Measurements from ENCODE around the gene HGD. TPM values are rescaled to one million over a fixed set of nuclear protein-coding genes. Genes with fewer than 3 reads are reported as not detected.
A peak's percentile ranks its signal among the peaks of the same experiment; 100 is the strongest.

Gene HGD
- total RNA-seq, 1 donor = under 0.01 TPM

- H3K9me3 ChIP-seq (ENCODE audit: low read depth, low read length) = no peaks in the 10 kb centered on the region
- no peak for TF ChIP-seq CTCF (IDR thresholded peaks at IDR 0.05; ENCODE audit: extremely low read depth, low read depth, low read length)
Observed at GRCh38 chr3:120604382-120604781, 77.7 kb downstream of the HGD start.

GRCh38 chr3:120602682-120603081 lies 79.4 kb downstream of the HGD start:
- Histone ChIP-seq H3K36me3 (ENCODE audit: insufficient read depth, low read length) (peaks cover 31% of the 10 kb centered on the region), H4K20me1 (ENCODE audit: insufficient read depth, low read length) (no peaks in the 10 kb centered on the region), H3K27ac (ENCODE audit: low read depth, low read length) (no peak overlapping the region), H3K4me1 (ENCODE audit: insufficient read depth, low read length) (no peaks in the 10 kb centered on the region), H3K4me3 (ENCODE audit: insufficient read depth, low read length) (no peak overlapping the region), H3K79me2 (ENCODE audit: insufficient read depth, low read length) (peaks cover 18% of the 10 kb centered on the region), H3K4me2 (ENCODE audit: insufficient read depth, low read length) (no peak overlapping the region), H2AFZ (ENCODE audit: low read length) (no peak overlapping the region), H3K27me3 (ENCODE audit: insufficient read depth, low read length) (no peaks in the 10 kb centered on the region), H3K9me3 (ENCODE audit: low read depth, low read length) (no peaks in the 10 kb centered on the region)
- no peak for DNase-seq (ENCODE audit: insufficient read length, low spot score, missing footprints)
- no peak for TF ChIP-seq CTCF (IDR thresholded peaks at IDR 0.05; ENCODE audit: extremely low read depth, low read depth, low read length)

More at GRCh38 chr3:120604382-120604781, 77.7 kb downstream of the HGD start:
- Histone ChIP-seq H3K27me3 (ENCODE audit: insufficient read depth, low read length) (no peaks in the 10 kb centered on the region), H2AFZ (ENCODE audit: low read length) (no peak overlapping the region), H3K79me2 (ENCODE audit: insufficient read depth, low read length) (peaks cover 2% of the 10 kb centered on the region), H3K4me2 (ENCODE audit: insufficient read depth, low read length) (no peak overlapping the region), H3K36me3 (ENCODE audit: insufficient read depth, low read length) (peaks cover 22% of the 10 kb centered on the region), H3K4me1 (ENCODE audit: insufficient read depth, low read length) (no peaks in the 10 kb centered on the region), H3K27ac (ENCODE audit: low read depth, low read length) (no peak overlapping the region), H4K20me1 (ENCODE audit: insufficient read depth, low read length) (no peaks in the 10 kb centered on the region), H3K4me3 (ENCODE audit: insufficient read depth, low read length) (no peak overlapping the region)
- DNase-seq (ENCODE audit: insufficient read length, low spot score, missing footprints) = no peak

GRCh38 chr3:120601554-120601953 lies 80.5 kb downstream of the HGD start:
- Histone ChIP-seq H3K4me3 (ENCODE audit: insufficient read depth, low read length) (no peak overlapping the region), H4K20me1 (ENCODE audit: insufficient read depth, low read length) (no peaks in the 10 kb centered on the region), H3K27me3 (ENCODE audit: insufficient read depth, low read length) (no peaks in the 10 kb centered on the region), H3K79me2 (ENCODE audit: insufficient read depth, low read length) (peaks cover 27% of the 10 kb centered on the region), H3K9me3 (ENCODE audit: low read depth, low read length) (no peaks in the 10 kb centered on the region), H3K4me2 (ENCODE audit: insufficient read depth, low read length) (no peak overlapping the region), H2AFZ (ENCODE audit: low read length) (no peak overlapping the region), H3K27ac (ENCODE audit: low read depth, low read length) (no peak overlapping the region), H3K4me1 (ENCODE audit: insufficient read depth, low read length) (peaks cover 5% of the 10 kb centered on the region), H3K36me3 (ENCODE audit: insufficient read depth, low read length) (peaks cover 31% of the 10 kb centered on the region)
- DNase-seq (ENCODE audit: insufficient read length, low spot score, missing footprints) = peak; percentile 11
- TF ChIP-seq CTCF (IDR thresholded peaks at IDR 0.05; ENCODE audit: extremely low read depth, low read depth, low read length) = no peak

GRCh38 chr3:120599211-120599610 lies 82.8 kb downstream of the HGD start:
- Histone ChIP-seq H2AFZ (ENCODE audit: low read length) (no peak overlapping the region), H3K27ac (ENCODE audit: low read depth, low read length) (no peak overlapping the region), H3K4me2 (ENCODE audit: insufficient read depth, low read length) (no peak overlapping the region), H3K4me1 (ENCODE audit: insufficient read depth, low read length) (peaks cover 7% of the 10 kb centered on the region), H3K4me3 (ENCODE audit: insufficient read depth, low read length) (no peak overlapping the region), H4K20me1 (ENCODE audit: insufficient read depth, low read length) (no peaks in the 10 kb centered on the region), H3K27me3 (ENCODE audit: insufficient read depth, low read length) (no peaks in the 10 kb centered on the region), H3K36me3 (ENCODE audit: insufficient read depth, low read length) (peaks cover 31% of the 10 kb centered on the region), H3K79me2 (ENCODE audit: insufficient read depth, low read length) (peaks cover 31% of the 10 kb centered on the region), H3K9me3 (ENCODE audit: low read depth, low read length) (no peaks in the 10 kb centered on the region)
- no peak for TF ChIP-seq CTCF (IDR thresholded peaks at IDR 0.05; ENCODE audit: extremely low read depth, low read depth, low read length)
- no peak for DNase-seq (ENCODE audit: insufficient read length, low spot score, missing footprints)
